NT2/D1 (cell line): Measurements from ENCODE around the gene CCDC3.

Experiments
- DNase-seq: peaks from one replicate; pipeline ENCODE4 v3.0.0-alpha.2; 2011; ENCODE audit warnings: low read depth, low spot score
- H3K27me3 ChIP-seq: 2 replicates; pipeline ENCODE4 v1.6.0; 2011; ENCODE audit warnings: mild to moderate bottlenecking; ENCODE audit not compliant: insufficient read length, insufficient read depth
- H3K36me3 ChIP-seq: 2 replicates; pipeline ENCODE4 v1.6.1; 2011; ENCODE audit warnings: mild to moderate bottlenecking, low read length, mixed read lengths; ENCODE audit not compliant: insufficient read depth, insufficient read length
- H3K4me1 ChIP-seq: 2 replicates; pipeline ENCODE4 v1.5.1; 2011; ENCODE audit not compliant: insufficient read depth, insufficient read length
- H3K4me3 ChIP-seq: 2 replicates; pipeline ENCODE4 v1.5.1; 2011; ENCODE audit warnings: low read depth; ENCODE audit not compliant: insufficient read length
- H3K9ac ChIP-seq: 2 replicates; pipeline ENCODE4 v1.6.0; 2011; ENCODE audit warnings: low read depth; ENCODE audit not compliant: insufficient read length
- H3K9me3 ChIP-seq: 2 replicates; pipeline ENCODE4 v1.5.1; 2011; ENCODE audit warnings: mild to moderate bottlenecking, low read length; ENCODE audit not compliant: insufficient read depth
- SUZ12 ChIP-seq: IDR thresholded peaks from 2 replicates; pipeline ENCODE4 v1.6.1; 2011; ENCODE audit not compliant: insufficient read length, insufficient read depth; ENCODE audit errors: extremely low read depth
- YY1 ChIP-seq: IDR thresholded peaks from 2 replicates; pipeline ENCODE4 v1.6.1; 2011; ENCODE audit not compliant: insufficient read length, insufficient read depth
- ZNF274 ChIP-seq: IDR thresholded peaks from 2 replicates; pipeline ENCODE4 v1.6.1; 2011; ENCODE audit warnings: mild to moderate bottlenecking, low read depth, low read length

Gene CCDC3

GRCh38 chr10:12972146-12972545, 29.4 kb downstream of the CCDC3 start:
- Histone ChIP-seq H3K4me1 (no peaks in the 10 kb centered on the region), H3K4me3 (no peak overlapping the region), H3K9me3 (peaks cover 13% of the 10 kb centered on the region; the same call in 1 of the 2 replicates), H3K27me3 (no peaks in the 10 kb centered on the region), H3K9ac (no peak overlapping the region), H3K36me3 (no peaks in the 10 kb centered on the region)
- DNase-seq: no peak
- no peak for TF ChIP-seq YY1
- TF ChIP-seq SUZ12: no peak
- no peak for TF ChIP-seq ZNF274

GRCh38 chr10:12971001-12971788, 30.3 kb downstream of the CCDC3 start:
- Histone ChIP-seq H3K4me3 (no peak overlapping the region), H3K9me3 (peaks cover 13% of the 10 kb centered on the region; the same call in 1 of the 2 replicates), H3K36me3 (no peaks in the 10 kb centered on the region), H3K9ac (no peak overlapping the region), H3K27me3 (no peaks in the 10 kb centered on the region), H3K4me1 (no peaks in the 10 kb centered on the region)
- TF ChIP-seq SUZ12 (no peak), YY1 (no peak), ZNF274 (no peak)
- DNase-seq: no peak

- Histone ChIP-seq H3K9ac (no peak overlapping the region), H3K4me1 (no peaks in the 10 kb centered on the region), H3K27me3 (no peaks in the 10 kb centered on the region), H3K36me3 (no peaks in the 10 kb centered on the region), H3K9me3 (peaks cover 13% of the 10 kb centered on the region; the same call in 1 of the 2 replicates), H3K4me3 (no peak overlapping the region)
- no peak for DNase-seq
- TF ChIP-seq YY1 (no peak), SUZ12 (no peak), ZNF274 (no peak)
Measured at GRCh38 chr10:12969951-12970350, 31.6 kb downstream of the CCDC3 start.

- Histone ChIP-seq H3K9me3 (peaks cover 13% of the 10 kb centered on the region; the same call in 1 of the 2 replicates), H3K4me3 (no peak overlapping the region), H3K9ac (no peak overlapping the region), H3K36me3 (no peaks in the 10 kb centered on the region), H3K4me1 (no peaks in the 10 kb centered on the region), H3K27me3 (no peaks in the 10 kb centered on the region)
- no peak for DNase-seq
- TF ChIP-seq SUZ12 (no peak), ZNF274 (no peak), YY1 (no peak)
Measured at GRCh38 chr10:12966067-12966466, 35.4 kb downstream of the CCDC3 start.

DNA sequence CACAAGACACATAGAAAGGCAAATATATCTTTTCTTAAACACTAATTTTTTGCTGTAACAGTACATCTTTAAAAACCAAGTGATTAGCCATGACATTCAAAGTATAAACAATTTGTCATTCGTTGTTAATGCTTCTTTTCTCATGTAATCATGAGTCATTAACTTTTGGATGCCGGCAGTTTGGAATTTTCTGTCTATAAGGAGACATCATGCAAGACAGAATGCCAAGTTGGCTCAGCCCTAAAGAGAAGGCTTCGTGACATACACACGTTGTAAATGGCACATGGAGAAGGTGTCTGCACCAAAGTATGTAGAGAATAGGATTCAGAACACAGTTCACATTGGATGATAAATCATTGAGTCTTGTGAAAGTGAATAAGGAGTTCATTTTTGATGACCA, 35.9 kb downstream of the CCDC3 start:
- no peaks in the 10 kb centered on the region for H3K27me3 ChIP-seq
- H3K4me1 ChIP-seq: no peaks in the 10 kb centered on the region
- TF ChIP-seq SUZ12: no peak
- H3K9ac ChIP-seq: no peak overlapping the region
- H3K9me3 ChIP-seq: peaks cover 13% of the 10 kb centered on the region; the same call in 1 of the 2 replicates
- H3K36me3 ChIP-seq: no peaks in the 10 kb centered on the region
- no peak overlapping the region for H3K4me3 ChIP-seq
- DNase-seq: no peak

GRCh38 chr10:12962556-12962955, 39.0 kb downstream of the CCDC3 start:
- no peaks in the 10 kb centered on the region for H3K27me3 ChIP-seq
- no peaks in the 10 kb centered on the region for H3K4me1 ChIP-seq
- DNase-seq: no peak
- TF ChIP-seq YY1: no peak
- TF ChIP-seq ZNF274: no peak
- TF ChIP-seq SUZ12: no peak
- H3K9me3 ChIP-seq: 0 out of 2 replicates have a peak, but pooled peaks cover 2% of the 10 kb centered on the region
- H3K36me3 ChIP-seq: no peaks in the 10 kb centered on the region
- H3K9ac ChIP-seq: no peak overlapping the region
- no peak overlapping the region for H3K4me3 ChIP-seq

DNA sequence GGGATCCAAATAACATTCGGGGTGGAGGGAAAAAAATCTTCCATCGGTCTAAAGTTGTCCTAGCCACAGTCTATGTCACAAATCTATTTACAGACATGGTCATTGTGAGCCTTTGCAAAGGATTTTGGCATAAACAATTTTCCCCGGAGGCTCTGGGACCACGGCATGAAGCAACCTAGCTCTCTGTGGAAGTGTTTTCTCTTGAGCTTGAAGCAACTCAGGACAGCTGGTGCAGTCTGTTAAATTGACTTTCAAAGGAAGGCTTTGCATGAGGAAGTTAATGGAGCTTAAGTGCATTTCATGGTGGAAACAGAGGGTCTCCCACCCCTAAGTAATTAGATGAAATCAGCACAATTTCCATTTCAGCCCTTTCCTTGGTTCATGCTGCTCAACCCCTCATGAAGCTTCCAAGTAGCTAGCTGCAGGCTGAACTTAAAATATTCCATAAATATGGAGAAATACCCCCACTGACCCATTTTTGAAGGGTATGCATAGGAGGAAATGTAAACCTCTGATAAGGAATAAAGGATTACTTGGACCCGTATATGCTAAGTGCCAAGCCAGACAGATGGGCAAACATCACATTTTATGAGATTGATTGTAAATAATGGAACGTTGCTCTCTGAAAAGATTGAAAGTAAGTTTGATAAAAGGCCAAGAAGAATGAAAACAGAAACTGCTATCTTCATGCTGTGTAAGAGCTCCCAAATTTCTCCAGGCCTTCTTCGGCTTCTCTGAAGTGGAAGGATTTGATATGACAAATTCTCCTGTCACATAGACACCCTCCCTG, 39.9 kb downstream of the CCDC3 start:
- H3K9me3 ChIP-seq: no peaks in the 10 kb centered on the region
- H3K9ac ChIP-seq: no peak overlapping the region
- no peaks in the 10 kb centered on the region for H3K4me1 ChIP-seq
- H3K4me3 ChIP-seq: no peak overlapping the region
- TF ChIP-seq ZNF274 (no peak), YY1 (no peak), SUZ12 (no peak)
- H3K36me3 ChIP-seq: no peaks in the 10 kb centered on the region
- no peaks in the 10 kb centered on the region for H3K27me3 ChIP-seq
- no peak for DNase-seq
